Measurements from ENCODE around the gene TEX19.

Gene TEX19

GRCh38 chr17:82390860-82391435, 31.9 kb downstream of the TEX19 start:
- DNase-seq (ENCODE audit: low spot score), result no peak

DNA sequence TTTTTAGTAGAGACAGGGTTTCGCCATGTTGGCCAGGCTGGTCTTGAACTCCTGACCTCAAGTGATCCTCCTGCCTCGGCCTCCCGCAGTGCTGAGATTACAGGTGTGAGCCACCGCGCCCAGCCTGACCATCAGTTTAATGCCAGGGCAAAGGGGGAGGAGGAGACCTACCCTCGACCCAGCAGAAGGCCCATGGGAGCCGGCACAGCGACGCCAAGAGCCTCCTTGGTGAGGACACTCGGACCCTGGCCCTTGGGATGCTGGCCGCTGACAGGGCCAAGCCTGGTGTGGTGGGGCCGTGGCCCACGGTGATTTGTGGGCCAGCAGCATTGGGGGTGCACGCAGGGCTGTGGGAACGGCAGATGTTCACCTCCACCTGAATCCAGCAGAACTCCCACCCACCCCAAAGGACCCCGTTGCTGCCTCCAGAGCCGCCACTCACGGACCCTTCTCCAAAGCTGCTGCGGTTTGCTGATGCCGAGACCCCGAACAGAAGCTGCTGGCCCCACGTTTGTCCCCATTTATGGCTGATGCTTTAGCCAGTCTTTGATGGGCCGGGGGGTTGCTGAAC, 32.5 kb downstream of the TEX19 start:
- DNase-seq (ENCODE audit: low spot score), result no peak

GRCh38 chr17:82392209-82392920, 33.3 kb downstream of the TEX19 start:
- DNase-seq (ENCODE audit: low spot score), result no peak

DNA sequence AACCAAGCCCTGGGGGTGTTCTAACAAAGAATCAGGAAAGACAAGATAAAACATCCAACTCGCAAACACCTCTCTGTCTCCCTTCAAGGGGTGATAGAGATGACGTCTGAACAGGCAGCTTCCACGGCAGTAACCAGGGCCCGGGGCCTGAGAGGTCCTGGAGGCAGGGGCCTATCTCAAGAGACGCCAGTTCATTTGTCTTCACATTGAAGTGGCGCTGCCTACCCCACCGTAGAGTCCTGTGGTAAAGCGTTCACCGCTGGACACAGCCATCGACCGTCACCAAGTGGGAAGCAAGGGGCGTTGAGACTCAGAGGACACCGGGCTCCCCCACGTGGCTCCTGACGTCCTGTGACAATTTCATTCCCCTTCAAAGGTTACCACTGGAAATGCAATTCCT, 33.9 kb downstream of the TEX19 start:
- no peak for DNase-seq (ENCODE audit: low spot score)

DNA sequence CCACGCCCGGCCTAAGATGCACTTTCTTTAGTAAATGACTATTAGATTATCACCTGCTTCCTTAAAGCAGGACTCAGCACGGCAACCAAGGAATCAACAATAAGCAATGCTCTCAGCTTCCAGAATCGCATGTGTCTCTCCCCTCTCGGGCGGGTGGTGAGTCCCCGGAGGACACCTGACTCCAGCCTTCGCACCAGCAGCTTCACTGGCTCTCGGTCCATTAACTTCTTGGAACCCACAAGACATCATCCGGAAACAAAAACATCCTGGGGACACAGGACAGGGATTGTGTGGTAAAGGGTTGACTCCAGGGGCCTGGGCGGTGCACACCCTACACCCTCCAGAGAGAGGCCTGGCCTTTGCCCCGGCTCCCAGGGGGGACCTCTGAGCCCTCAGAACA, 35.2 kb downstream of the TEX19 start:
- DNase-seq (ENCODE audit: low spot score), result no peak

DNA sequence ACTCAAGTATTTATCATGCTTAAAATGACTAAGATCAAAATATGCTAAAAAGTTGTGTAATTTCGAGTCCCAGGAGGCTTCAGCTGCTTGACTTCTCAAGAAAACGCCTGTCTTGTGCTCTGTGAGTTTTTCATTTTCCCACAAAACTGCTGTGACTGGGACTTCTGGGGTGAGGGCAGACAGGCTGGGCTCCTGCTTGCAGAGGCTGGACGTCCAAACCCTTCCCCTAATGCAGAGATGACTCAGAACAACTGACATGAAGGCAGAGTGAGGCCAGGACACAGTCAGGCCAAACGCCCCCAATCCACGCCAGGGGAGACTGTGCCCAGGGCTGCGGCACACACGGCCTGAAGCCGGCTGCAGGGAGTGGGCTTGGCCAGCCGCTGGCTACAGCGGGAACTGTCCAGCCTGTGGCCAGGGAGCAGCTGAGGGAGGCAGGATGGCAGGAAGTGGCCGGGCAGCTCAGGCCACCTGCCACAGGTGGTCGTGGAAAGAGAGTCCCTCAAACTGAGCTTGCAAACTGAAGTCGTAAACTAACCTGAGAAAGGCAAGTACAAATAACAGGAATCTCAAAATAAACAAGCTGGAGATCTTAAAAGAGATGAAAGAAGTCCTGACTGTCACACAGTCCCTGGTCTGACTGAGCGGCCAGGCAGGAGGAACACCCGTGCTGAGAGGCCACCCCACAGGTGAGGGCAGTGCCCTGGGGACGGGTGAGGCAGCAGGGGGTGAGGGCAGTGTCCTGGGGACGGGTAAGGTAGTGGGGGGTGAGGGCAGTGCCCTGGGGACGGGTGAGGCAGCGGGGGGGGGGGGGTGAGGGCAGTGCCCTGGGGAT, 37.8 kb downstream of the TEX19 start:
- no peak for DNase-seq (ENCODE audit: low spot score)

DNA sequence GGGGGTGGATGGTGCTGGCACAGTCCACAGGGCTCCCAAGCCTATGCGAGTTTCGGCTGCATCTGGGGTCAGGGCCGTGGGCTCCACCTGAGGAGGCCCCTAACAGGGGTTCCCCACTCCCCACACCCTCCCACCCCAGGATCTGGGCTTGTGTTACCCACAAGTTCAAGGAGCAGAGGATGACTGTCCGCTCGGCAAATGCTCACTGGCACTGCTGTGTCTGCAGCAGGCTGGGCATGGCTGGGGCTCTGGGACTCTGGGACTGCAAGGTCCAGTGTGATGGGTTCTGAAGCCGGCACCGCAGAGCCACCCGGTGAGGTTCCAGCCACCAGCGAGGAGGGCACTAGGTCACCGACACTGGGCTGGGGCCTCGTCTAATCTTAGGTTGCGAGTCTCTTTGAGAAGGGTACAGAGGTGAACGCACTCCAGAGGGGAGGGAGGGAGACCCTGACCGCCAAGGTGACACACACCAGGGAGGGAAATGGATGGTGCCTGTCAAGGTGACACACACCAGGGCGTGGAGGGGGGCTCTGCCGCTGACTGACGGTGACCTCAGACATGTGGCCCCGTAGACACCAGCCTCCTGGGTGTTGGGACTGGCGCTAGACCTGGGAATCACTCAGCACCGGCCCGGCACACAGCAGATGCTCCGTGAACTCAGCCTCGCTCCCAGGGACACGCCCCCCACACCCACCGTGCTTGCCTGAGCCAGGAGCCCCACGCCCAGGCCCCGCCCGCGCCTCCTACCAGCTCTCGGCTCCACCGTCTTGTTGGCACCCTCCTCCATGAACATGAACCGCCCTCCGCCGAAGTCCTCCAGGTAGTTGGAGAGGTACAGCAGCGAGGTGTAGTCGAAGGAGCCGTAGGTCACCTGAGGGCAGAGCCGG, 38.6 kb downstream of the TEX19 start:
- no peak for DNase-seq (ENCODE audit: low spot score)

GRCh38 chr17:82399041-82399441, 40.0 kb downstream of the TEX19 start:
- no peak for DNase-seq (ENCODE audit: low spot score)

GRCh38 chr17:82399601-82400101, 40.6 kb downstream of the TEX19 start:
- DNase-seq (ENCODE audit: low spot score), result no peak

DNA sequence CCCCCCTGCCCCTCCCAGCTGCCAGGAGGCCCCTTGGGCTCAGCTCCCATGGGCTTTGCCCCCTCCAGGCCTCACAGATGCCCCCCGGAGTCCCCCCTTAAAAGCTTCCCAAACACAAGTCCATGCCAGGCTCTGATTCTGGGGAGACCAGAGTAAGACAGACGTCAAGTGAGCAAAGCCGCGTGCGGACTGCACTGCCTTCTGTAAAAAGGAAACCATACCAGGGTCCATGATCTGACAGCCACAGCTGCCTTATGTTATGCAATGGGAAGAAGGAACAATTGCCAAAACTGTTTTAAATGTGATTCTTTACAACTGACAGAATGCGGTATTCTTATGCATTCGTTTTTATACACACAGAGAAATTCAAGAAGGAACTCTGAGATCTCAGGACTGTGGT, 41.2 kb downstream of the TEX19 start:
- no peak for DNase-seq (ENCODE audit: low spot score)

DNA sequence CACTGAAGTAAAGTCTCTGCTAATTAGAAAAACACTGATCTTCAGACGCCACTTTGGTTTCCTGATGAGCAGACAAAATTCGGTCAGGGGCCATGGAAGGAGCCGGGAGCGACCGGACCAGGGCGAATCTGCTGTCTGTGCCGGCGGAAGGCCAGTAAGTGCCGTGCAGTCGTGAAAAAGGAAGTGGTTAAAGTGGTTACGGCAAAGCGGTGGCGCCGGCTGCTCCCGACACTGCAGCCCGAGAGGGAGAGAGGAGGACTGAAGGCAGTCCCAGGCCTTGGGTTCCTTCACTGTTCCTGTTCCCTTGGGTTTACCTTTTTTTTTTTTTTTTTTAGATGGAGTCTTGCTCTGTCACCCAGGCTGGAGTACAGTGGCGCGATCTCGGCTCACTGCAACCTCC, 41.8 kb downstream of the TEX19 start:
- no peak for DNase-seq (ENCODE audit: low spot score)

GRCh38 chr17:82402865-82403264, 43.8 kb downstream of the TEX19 start:
- no peak for DNase-seq (ENCODE audit: low spot score)

DNA sequence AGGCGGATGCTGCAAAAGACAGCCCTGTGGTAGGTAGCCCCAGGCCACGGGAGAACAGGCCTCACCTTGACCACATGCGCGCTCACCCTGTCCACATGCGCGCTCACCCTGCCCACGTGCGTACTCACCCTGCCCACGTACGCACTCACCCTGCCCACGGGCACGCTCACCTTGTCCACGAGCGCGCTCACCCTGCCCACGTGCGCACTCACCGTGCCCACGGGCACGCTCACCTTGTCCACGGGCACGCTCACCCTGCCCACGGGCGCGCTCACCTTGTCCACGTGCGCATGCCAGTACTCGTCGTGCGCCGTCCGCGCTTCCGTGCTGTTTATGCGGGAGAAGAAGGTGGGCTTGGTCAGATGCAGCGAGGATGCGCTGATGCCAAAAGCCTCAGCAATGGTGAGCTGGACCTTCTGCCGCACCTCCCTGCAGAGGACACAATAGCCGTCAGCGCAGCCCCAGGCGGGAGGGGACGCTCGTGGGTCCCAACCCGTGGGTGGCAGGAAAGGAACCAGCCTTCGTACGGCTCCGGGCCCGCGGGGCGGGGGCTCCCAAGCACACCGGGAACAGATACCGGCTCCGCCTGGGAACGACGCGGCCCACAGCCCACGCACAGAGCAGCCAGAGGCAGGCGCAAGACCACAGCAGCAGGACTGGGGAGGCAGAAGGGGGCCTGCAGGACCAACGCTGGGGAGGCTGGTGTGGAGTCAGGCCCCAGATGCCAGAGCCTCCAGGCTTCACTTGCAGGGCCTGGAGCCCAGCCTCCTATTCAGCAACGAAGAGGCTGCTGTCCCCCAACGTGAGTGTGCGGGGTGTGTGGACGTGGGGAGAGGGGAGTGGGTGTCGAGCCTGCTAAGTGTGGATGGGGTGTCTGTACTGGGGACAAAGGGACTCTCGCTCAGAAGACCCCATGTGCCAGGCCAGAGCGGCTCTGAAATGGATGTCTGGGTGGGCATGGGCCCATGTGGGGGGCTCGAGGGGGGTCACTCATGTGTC, 44.9 kb downstream of the TEX19 start:
- DNase-seq (ENCODE audit: low spot score), result no peak

DNA sequence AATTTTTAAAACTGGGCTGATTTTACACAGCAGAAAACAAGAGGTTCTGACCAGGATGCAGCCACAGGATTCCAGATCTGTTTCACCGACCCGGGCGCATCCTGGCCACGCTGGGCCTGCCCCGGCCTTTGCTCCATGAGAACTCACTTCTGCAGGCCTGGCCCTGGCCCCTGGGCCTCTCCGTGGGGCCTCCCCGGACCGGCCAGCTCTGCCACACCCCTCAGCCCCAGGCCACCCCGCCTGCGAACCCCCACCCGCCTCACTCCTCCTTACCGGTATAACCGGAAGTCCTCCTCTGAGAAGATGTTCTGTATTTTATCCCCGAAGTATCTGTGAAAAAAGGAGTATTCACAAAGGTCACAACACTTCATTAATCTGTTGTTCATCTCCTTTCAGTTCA, 46.0 kb downstream of the TEX19 start:
- DNase-seq (ENCODE audit: low spot score), result no peak

GRCh38 chr17:82406131-82406671, 47.2 kb downstream of the TEX19 start:
- DNase-seq (ENCODE audit: low spot score), result no peak

DNA sequence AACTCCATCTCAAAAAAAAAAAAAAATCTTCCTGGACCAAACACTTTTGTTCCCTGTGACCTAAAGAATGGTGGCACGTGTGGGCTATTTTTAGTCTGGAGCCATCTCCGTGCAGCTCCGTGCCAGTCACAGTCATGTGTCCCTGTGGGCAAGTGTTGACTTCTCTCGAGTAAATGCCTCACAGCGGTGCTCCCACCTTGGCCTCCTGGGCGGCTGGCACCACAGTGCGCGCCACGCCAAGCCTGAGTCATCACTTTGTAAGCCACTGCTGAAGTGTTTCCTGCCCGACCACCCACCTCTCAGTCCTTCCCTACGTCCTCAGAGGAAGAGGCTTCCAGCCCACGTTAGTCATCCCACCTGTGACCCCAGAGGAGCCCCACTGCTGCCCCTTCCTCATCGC, 48.2 kb downstream of the TEX19 start:
- DNase-seq (ENCODE audit: low spot score), result no peak

GRCh38 chr17:82408288-82408937, 49.4 kb downstream of the TEX19 start:
- DNase-seq (ENCODE audit: low spot score), result no peak

DNA sequence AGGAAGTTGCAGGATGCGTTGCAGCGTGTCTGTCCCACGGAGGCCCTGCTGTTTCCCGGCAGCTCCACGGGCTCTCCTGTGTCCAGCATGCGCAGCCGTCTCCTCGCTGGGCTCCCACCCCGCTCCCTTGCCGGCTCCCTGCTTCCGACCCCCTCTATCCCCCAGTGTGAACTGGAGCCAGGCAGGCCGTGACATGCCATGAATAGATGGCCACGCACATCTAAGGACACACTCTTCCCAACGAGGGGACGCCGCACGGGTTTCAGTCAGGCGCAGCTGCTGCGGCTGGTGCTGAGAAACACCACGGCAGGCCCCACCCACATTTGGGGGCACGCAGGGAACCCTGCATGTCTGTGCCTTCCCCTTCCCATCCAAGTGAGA, 49.9 kb downstream of the TEX19 start:
- no peak for DNase-seq (ENCODE audit: low spot score)

DNA sequence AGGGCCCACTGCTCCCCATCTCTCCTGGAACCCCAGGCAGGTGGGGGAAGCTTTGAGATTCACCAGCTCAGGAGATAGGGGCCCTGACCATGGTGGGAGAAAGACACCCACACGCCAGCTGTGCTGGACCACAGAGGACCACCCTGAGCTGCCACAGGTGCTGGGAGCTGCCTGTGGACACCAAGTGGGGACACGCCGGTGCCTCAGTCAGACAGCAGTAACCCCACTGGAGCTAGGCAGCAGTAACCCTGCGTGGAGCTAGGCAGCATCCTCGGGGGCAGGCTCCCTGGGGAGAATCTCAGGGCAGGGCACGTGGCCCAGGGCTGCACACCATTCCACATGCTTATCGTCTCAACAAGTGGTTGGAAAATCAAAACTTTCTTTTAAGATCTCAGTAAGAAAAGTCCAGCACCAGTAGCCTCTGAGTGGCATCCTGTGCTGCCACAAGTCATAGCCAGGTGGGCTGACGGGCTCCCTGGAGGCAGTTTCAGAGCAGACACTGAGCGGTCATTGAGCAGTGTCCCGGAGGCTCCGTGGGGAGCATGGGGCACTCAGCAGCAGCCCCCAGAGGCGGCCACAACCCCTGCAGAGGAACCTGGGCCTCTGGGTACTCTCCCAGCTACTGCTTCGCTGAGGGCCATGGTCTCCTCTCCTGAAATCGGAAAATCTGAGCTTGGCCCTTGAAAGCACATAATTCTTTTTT, 51.1 kb downstream of the TEX19 start:
- DNase-seq (ENCODE audit: low spot score), result no peak

All from putamen (tissue), 1 donor.